K562 (cell line): ENCODE results near the gene ATP6V1G2. TPM values are rescaled to one million over a fixed set of nuclear protein-coding genes. Genes with fewer than 3 reads are reported as not detected.

Source experiments
- AFF1 ChIP-seq, 2 experiments: fragments of 450-650 bp; IDR thresholded peaks; 2 replicates each; pipeline ENCODE4 v1.6.1; 2018; ENCODE audit warnings: mild to moderate bottlenecking in 2 of 2, low read depth in 1 of 2; ENCODE audit not compliant: partially characterized antibody in 2 of 2
- C11orf30 ChIP-seq: fragments of 450-650 bp; IDR thresholded peaks from 2 replicates; pipeline ENCODE4 v1.6.1; 2016; ENCODE audit warnings: low read depth, mild to moderate bottlenecking
- CBX8 ChIP-seq: fragments of 200-600 bp; sonication (generic); IDR thresholded peaks from 2 replicates; pipeline ENCODE4 v1.6.1; 2012; ENCODE audit warnings: borderline replicate concordance, mixed run types, low read depth, mild to moderate bottlenecking, moderate library complexity, mixed read lengths, low read length, control low read depth, inconsistent platforms; ENCODE audit not compliant: poor library complexity, severe bottlenecking; ENCODE audit errors: extremely low read depth
- CEBPB ChIP-seq: fragments of 450-650 bp; IDR thresholded peaks from 2 replicates; pipeline ENCODE4 v1.6.1; 2016; ENCODE audit warnings: missing genetic modification characterization, missing compliant biosample characterization
- EWSR1 ChIP-seq: fragments of 450-650 bp; IDR thresholded peaks from 2 replicates; pipeline ENCODE4 v1.6.1; 2018; ENCODE audit warnings: borderline replicate concordance, mild to moderate bottlenecking, low read depth, moderate library complexity; ENCODE audit not compliant: partially characterized antibody
- FOXA3 ChIP-seq, 2 experiments: fragments of 450-650 bp in 1 of 2; sonication (generic) in 1 of 2; formaldehyde crosslinking; IDR thresholded peaks in 1 of 2; conservative IDR thresholded peaks in 1 of 2; 2 replicates each; pipeline versions ENCODE4 v1.4.0 to v1.8.0; 2020 to 2022; ENCODE audit warnings: mild to moderate bottlenecking in 2 of 2, missing genetic modification reagents in 1 of 2
- FOXP4 ChIP-seq: sonication (generic); formaldehyde crosslinking; IDR thresholded peaks from 2 replicates; pipeline ENCODE4 v1.8.0; 2022; ENCODE audit warnings: mild to moderate bottlenecking, missing genetic modification reagents, borderline replicate concordance
- GATAD2B ChIP-seq: fragments of 450-650 bp; IDR thresholded peaks from 2 replicates; pipeline ENCODE4 v1.6.1; 2017; ENCODE audit warnings: mild to moderate bottlenecking, borderline replicate concordance
- HINFP ChIP-seq: fragments of 450-650 bp; conservative IDR thresholded peaks from 2 replicates; pipeline ENCODE4 v1.6.1; 2016; ENCODE audit warnings: missing genetic modification characterization, low read depth, mild to moderate bottlenecking, control low read depth, missing compliant biosample characterization
- HNRNPL ChIP-seq: fragments of 200-400 bp; formaldehyde crosslinking; IDR thresholded peaks from 2 replicates; pipeline ENCODE4 v1.6.1; 2017; ENCODE audit warnings: low read depth, mild to moderate bottlenecking, low read length
- KLF1 ChIP-seq: fragments of 450-650 bp; IDR thresholded peaks from 2 replicates; pipeline ENCODE4 v1.6.1; 2016; ENCODE audit warnings: missing genetic modification characterization, missing compliant biosample characterization
- MCM3 ChIP-seq: fragments of 450-650 bp; IDR thresholded peaks from 2 replicates; pipeline ENCODE4 v1.6.1; 2016
- NR2F6 ChIP-seq: fragments of 450-650 bp; formaldehyde crosslinking; IDR thresholded peaks from 2 replicates; pipeline ENCODE4 v1.4.0; 2020; ENCODE audit warnings: mild to moderate bottlenecking
- PPARD ChIP-seq: fragments of 250-450 bp; sonication (Bioruptor Pico); IDR thresholded peaks from 2 replicates; pipeline ENCODE4 v1.8.0; 2022; ENCODE audit warnings: inconsistent platforms, mild to moderate bottlenecking, moderate library complexity
- RNF219 ChIP-seq: fragments of 250-450 bp; sonication (Bioruptor Pico); IDR thresholded peaks from 2 replicates; pipeline ENCODE4 v1.5.0; 2022; ENCODE audit warnings: mild to moderate bottlenecking
- SNRNP70 ChIP-seq: fragments of 200-400 bp; formaldehyde crosslinking; optimal IDR thresholded peaks from 2 replicates; pipeline ENCODE3; 2017; ENCODE audit warnings: low read depth, low read length
- ZNF75A ChIP-seq: fragments of 450-650 bp; formaldehyde crosslinking; IDR thresholded peaks from 2 replicates; pipeline ENCODE4 v1.4.0; 2020; ENCODE audit warnings: mild to moderate bottlenecking
- polyA plus RNA-seq, 8 experiments: library from polyadenylated mRNA; depleted of rRNA in 4 of 8; stranded (reverse) in 5 of 8; unstranded in 3 of 8; fragments of >200 nt; fragmentation: Nextera tagmentation in 2 of 8; fragmentation: Illumina TruSeq in 1 of 8; extraction: Ambion mirVana in 2 of 8; extraction: Trizol in 1 of 8; gene quantifications; 2 replicates each; pipeline versions ENCODE4 v1.2.1 to v1.2.3, GENCODE V29; 2011 to 2014; ENCODE audit warnings: inconsistent platforms in 1 of 8, missing spikeins in 1 of 8
- total RNA-seq, 7 experiments: library from RNA; depleted of rRNA in 6 of 7; stranded (reverse); fragments of >200 nt in 6 of 7; fragmentation: Illumina TruSeq in 2 of 7; extraction: Trizol in 2 of 7; gene quantifications; 2 replicates each; pipeline versions ENCODE4 v1.2.1 to v1.2.3, GENCODE V29; 2011 to 2021; ENCODE audit warnings: low replicate concordance in 1 of 7

The ATP6V1G2 gene
- total and polyA plus RNA-seq, 9 of the 15 experiments (the other 6 are each of a cell fraction or from before 2014, with no cell fraction given), result 0.14 to 1.5 (median 0.33) TPM

DNA sequence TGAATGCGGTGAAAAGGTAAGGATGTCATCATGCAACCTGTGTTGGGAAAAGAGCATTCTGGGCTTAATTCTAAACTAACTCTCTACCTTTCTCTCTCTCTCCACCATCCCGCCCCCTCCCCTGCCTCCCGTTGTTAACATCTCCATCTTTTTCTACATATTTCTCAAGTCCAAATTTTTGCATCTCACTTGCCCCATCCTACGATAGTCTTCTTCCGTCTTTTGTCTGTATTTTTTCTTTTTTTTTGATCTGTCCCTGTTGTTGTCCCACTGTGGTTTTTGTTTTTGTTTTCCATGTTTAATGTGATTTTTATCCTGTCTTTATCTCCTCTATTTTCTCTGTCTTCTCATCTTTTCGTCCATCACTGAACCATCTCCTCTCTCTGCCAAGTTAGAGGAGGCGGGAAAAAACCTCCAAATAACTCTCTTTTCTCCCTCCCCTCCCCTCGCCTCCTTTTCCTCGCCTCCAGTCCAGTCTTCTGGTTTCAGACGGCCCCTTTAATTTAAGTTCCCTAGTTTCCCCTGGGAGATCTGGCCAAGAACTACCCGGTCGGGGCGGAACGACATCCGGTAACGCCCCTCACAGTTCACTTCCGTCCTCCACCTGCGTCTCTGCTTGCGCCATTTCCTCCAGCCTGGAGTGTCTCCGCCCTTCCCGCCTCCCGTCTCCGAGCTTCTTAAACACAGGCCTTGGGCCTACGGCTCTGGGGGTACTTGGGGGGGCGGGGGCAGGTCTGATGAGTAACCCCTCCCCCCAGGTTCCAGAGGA lies 734 bp upstream of the ATP6V1G2 start, which contains the start of gene NFKBIL1 (continued):
- peak; percentile 42 to 60 for TF ChIP-seq AFF1 (IDR thresholded peaks at IDR 0.05; ENCODE audit: low read depth in 1 of 2, partially characterized antibody in 2 of 2)
- no peak for TF ChIP-seq CBX8
- no peak for TF ChIP-seq HNRNPL
- no peak for TF ChIP-seq SNRNP70
- TF ChIP-seq CEBPB (tag), result peak; percentile 91
- peak; percentile 93 for TF ChIP-seq KLF1 (tag)
- TF ChIP-seq HINFP (tag), result peak; percentile 65
- no peak for TF ChIP-seq FOXA3 (CRISPR knock-in tag; conservative IDR thresholded peaks at IDR 0.05 in 1 of 2, IDR thresholded peaks at IDR 0.05 in 1 of 2)
- no peak for TF ChIP-seq FOXP4 (CRISPR knock-in tag)
- peak; percentile 87 for TF ChIP-seq C11orf30
- TF ChIP-seq EWSR1, result no peak
- no peak for TF ChIP-seq MCM3
- no peak for TF ChIP-seq ZNF75A (CRISPR knock-in tag)
- TF ChIP-seq GATAD2B, result peak; percentile 67; the same call in 1 of the 2 replicates
- no peak for TF ChIP-seq RNF219 (CRISPR knock-in tag)
- no peak for TF ChIP-seq PPARD (CRISPR knock-in tag)
- TF ChIP-seq NR2F6 (CRISPR knock-in tag), result peak; percentile 7; the same call in 1 of the 2 replicates
